HL-60/S4 treated with retinoic acid at 250 ng/mL for 4 days and 3 days (cell line): ENCODE results near the gene CCDC9B.

Source experiments
- in situ Hi-C: fragments of 300-500 bp; cut with MboI; formaldehyde crosslinking; loops from 2 replicates; pipeline ENCODE4 v1.7.0; 2022; ENCODE audit warnings: low sequenced_read_pairs

The CCDC9B gene

GRCh38 chr15:40365624-40366456, 25.1 kb upstream of the CCDC9B start:
- in situ Hi-C loops, result no loop called here

GRCh38 chr15:40365016-40365415, 24.3 kb upstream of the CCDC9B start:
- in situ Hi-C loops, result no loop called here

GRCh38 chr15:40364251-40364650, 23.5 kb upstream of the CCDC9B start:
- in situ Hi-C loops, result no loop called here

GRCh38 chr15:40363611-40364010, 22.9 kb upstream of the CCDC9B start:
- in situ Hi-C loops, result no loop called here

GRCh38 chr15:40361640-40362039, 20.9 kb upstream of the CCDC9B start:
- in situ Hi-C loops, result no loop called here

- in situ Hi-C loops, result no loop called here
Measured at GRCh38 chr15:40360015-40360414, 19.3 kb upstream of the CCDC9B start.

GRCh38 chr15:40358471-40359353, 18.0 kb upstream of the CCDC9B start:
- in situ Hi-C loops, result no loop called here

GRCh38 chr15:40357723-40358470, 17.2 kb upstream of the CCDC9B start, which contains the start of gene DISP2:
TSS of gene DISP2 (plus strand) at chr15:40358219. CDS start at chr15:40358322, 103 bp downstream.
- in situ Hi-C loops, result no loop called here

GRCh38 chr15:40357246-40357645, 16.5 kb upstream of the CCDC9B start:
- in situ Hi-C loops, result no loop called here

GRCh38 chr15:40355976-40356585, 15.3 kb upstream of the CCDC9B start:
- in situ Hi-C loops, result no loop called here

GRCh38 chr15:40354408-40355171, 13.9 kb upstream of the CCDC9B start:
- in situ Hi-C loops, result no loop called here

GRCh38 chr15:40353697-40354096, 13.0 kb upstream of the CCDC9B start:
- in situ Hi-C loops, result no loop called here

GRCh38 chr15:40352281-40352901, 11.7 kb upstream of the CCDC9B start:
- in situ Hi-C loops, result no loop called here

GRCh38 chr15:40349163-40349562, 8.4 kb upstream of the CCDC9B start:
- in situ Hi-C loops, result no loop called here

GRCh38 chr15:40348474-40348870, 7.7 kb upstream of the CCDC9B start:
- in situ Hi-C loops, result no loop called here

GRCh38 chr15:40347559-40348473, 7.1 kb upstream of the CCDC9B start:
- in situ Hi-C loops, result no loop called here

- in situ Hi-C loops, result no loop called here
Measured at GRCh38 chr15:40346579-40347558, 6.1 kb upstream of the CCDC9B start.
